Activated CD8-positive, alpha-beta memory T cell treated with anti-CD3 and anti-CD28 coated beads, Interleukin-2, amount 50 U/mL, for 24 hours (primary cell): ENCODE data around the gene PTCRA.
"Not testable (repeated sequence)": the region's sequence is repeated elsewhere in the genome, so short reads cannot be mapped to it uniquely, and the experiment has no call there.

Experiments
- DNase-seq: peaks from one replicate; pipeline ENCODE4 v3.0.0-alpha.2; 2020; ENCODE audit errors: extremely low read depth

PTCRA gene

GRCh38 chr6:42941356-42941755, 25.5 kb downstream of the PTCRA start:
- DNase-seq, result not testable (repeated sequence)

GRCh38 chr6:42942444-42942843, 26.6 kb downstream of the PTCRA start:
- DNase-seq, result no peak

- no peak for DNase-seq
These were observed 32.1 kb downstream of the PTCRA start for GRCh38 chr6:42947950-42948349.

- no peak for DNase-seq
These were observed 36.5 kb downstream of the PTCRA start for GRCh38 chr6:42952389-42952788.

DNA sequence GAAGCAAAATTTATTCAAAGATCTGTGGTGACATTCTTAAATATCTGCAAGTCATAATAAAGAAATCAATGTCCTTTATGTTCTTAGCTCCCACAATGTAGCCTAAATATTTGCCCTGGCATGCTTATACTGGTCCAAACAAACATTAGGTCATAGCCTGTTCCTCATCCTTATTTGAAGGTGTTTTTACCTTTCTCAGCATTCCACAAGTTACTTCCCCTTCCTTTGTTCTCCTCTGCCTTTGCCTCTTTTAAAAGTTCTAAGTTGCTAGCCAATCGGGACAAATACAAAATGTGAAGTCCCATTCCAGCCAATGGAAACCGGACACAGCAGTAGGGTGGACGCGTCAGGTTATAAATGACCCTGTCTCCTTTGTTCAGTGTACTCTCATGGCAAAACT, 38.6 kb downstream of the PTCRA start:
- not testable (repeated sequence) for DNase-seq

GRCh38 chr6:42958125-42958524, 42.3 kb downstream of the PTCRA start:
- DNase-seq, result no peak

GRCh38 chr6:42959917-42960242, 44.0 kb downstream of the PTCRA start:
- no peak for DNase-seq

DNA sequence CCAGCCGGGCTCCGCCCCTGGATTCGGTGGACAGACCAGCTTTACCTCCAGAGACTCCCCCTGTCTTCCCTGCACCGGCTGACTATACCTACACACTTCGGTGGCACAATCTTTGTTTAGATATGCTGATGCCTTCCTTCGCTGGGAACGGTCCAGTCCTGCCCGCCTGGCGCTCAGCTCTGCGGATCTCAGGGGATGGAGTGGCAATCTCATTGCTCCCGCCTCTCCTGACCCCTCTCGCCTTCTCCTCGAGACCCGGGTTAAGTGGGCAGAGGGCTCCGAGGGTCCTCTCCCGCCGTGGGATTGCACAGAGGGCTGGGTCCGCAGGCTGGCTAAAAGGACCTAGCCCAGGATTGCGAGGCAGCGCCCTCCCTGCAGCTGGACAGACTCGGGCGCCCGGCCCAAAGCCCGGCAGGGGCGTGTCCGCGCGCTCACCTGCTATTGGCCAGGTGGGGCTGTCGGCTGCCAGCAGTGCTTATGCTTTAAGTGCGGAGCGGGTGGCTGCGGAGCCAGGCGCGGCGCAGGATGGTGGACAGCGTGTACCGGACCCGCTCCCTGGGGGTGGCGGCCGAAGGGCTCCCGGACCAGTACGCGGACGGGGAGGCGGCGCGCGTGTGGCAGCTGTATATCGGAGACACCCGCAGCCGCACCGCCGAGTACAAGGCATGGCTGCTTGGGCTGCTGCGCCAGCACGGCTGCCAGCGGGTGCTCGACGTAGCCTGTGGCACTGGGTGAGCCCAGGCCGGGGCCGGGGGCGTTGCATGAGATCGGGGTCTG, 44.6 kb downstream of the PTCRA start, which contains the start of gene GNMT:
Gene GNMT, plus strand, starts transcription at position 512 of the 777 bp plus-strand sequence. Its CDS starts 14 bp downstream, at position 526.
- DNase-seq, result no peak

- no peak for DNase-seq
These were observed 45.2 kb downstream of the PTCRA start for GRCh38 chr6:42961020-42961470.

- no peak for DNase-seq
These were observed 46.2 kb downstream of the PTCRA start for GRCh38 chr6:42962096-42962495.

DNA sequence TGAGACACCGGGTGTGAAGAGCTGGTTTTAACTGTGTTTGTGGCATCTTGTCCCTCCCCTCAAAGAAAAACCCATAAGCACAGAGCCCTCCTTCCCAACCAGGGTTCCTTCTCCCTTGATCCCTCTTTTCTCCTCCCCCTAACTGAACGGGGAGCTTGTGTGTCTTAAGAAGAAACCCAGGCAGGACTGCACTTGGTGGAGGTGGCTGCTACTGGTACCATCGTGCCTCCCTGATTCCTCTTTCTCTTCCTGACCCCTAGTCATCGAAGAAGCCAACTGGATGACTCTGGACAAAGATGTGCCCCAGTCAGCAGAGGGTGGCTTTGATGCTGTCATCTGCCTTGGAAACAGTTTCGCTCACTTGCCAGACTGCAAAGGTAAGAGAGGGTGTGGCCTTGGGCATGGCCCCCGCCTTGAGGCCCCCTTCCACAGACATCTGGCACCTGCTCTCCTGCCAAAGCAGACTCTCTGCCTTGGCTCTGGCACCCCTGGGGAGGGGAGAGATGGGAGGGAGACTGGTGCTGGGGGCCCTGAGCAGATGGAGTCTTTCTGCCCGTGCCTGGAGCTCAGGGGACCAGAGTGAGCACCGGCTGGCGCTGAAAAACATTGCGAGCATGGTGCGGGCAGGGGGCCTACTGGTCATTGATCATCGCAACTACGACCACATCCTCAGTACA, 46.8 kb downstream of the PTCRA start:
- no peak for DNase-seq

- no peak for DNase-seq
These were observed 47.5 kb downstream of the PTCRA start for GRCh38 chr6:42963179-42963854.

DNA sequence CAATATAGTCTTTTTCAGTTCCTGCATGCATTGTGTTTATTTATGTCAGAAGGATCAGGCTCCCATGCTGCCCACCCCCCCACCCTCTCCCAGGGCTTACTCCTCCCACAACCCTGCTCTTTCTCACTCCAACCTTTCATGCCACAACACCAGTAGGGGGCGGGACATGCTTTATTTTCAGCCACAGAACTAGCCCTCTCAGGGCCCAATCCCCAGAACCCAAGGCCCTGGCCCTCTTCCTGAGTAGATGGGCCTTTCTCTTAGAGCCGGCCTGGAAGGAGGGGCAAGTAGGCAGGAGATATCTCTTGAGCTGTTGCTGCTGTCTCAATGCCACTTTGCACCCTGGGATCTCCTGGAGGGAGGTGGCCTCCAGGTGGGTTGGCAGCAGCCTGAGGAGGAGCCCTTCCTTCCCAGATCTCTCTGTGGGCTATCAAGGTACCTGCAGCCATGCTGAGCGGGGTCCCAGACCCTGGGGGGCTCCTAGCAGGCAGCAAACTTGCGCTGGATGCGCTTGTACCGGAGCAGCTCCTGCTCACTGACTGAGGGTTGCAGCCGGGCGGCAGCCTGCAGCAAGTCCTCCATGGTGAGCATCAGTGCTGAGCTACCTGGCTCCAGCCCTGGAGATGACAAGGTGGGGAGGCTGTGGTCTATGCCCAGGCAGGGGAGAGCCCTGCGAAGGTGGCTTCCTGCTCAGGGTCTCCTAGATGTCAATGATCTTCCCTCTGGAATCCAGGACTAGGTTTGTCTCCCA, 48.2 kb downstream of the PTCRA start:
- no peak for DNase-seq

- no peak for DNase-seq
These were observed 50.7 kb downstream of the PTCRA start for GRCh38 chr6:42966571-42966970.

DNA sequence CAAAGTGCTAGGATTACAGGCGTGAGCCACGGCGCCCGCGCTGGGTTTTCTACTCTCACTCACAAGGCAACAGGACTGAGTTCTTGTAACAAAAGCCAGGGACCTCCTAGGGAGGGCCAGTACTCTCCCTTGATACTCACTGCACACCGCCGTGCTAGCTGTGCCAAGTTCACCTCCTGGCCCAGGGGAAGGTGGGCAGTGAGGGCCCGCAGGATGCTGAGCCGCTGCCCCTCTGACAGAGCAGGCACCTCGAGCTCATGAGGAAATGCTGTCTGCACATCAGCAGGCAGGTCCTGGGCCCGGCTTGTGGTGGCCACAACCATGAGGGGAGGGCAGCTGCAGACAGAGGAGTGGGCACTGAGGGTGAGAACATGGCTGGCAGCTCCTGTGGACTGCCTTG, 51.4 kb downstream of the PTCRA start:
- DNase-seq, result no peak

- no peak for DNase-seq
These were observed 52.4 kb downstream of the PTCRA start for GRCh38 chr6:42968126-42968701.

- DNase-seq, result no peak
These were observed 52.9 kb downstream of the PTCRA start for GRCh38 chr6:42968783-42969182.

- no peak for DNase-seq
These were observed 53.6 kb downstream of the PTCRA start for GRCh38 chr6:42969431-42969830.

- DNase-seq, result no peak
These were observed 54.1 kb downstream of the PTCRA start for GRCh38 chr6:42969934-42970333.

GRCh38 chr6:42970871-42971612, 55.2 kb downstream of the PTCRA start:
- DNase-seq, result no peak

- no peak for DNase-seq
These were observed 56.0 kb downstream of the PTCRA start for GRCh38 chr6:42971746-42972327.
